Subcutaneous adipose tissue (tissue), 4 donors: ENCODE measurements around the gene ATF5. TPM values are rescaled to one million over a fixed set of nuclear protein-coding genes. Genes with fewer than 3 reads are reported as not detected.

Experiments
- total RNA-seq, 4 donors: library from RNA; depleted of rRNA; stranded (reverse); fragments of >200 nt; gene quantifications; one replicate each; pipeline ENCODE4 v1.1.0, GENCODE V29; 2016
- TF ChIP-seq, protein P1 (sequence below): fragments of 450-650 bp; IDR thresholded peaks from one replicate; pipeline ENCODE4 v1.5.1; 2016; ENCODE audit warnings: low read depth, mild to moderate bottlenecking, control low read depth, antibody characterized with exemption, moderate library complexity

Gene ATF5
- total RNA-seq, 4 donors from 2014 or later: 10.9 to 41.6 (median 17.6) TPM

DNA sequence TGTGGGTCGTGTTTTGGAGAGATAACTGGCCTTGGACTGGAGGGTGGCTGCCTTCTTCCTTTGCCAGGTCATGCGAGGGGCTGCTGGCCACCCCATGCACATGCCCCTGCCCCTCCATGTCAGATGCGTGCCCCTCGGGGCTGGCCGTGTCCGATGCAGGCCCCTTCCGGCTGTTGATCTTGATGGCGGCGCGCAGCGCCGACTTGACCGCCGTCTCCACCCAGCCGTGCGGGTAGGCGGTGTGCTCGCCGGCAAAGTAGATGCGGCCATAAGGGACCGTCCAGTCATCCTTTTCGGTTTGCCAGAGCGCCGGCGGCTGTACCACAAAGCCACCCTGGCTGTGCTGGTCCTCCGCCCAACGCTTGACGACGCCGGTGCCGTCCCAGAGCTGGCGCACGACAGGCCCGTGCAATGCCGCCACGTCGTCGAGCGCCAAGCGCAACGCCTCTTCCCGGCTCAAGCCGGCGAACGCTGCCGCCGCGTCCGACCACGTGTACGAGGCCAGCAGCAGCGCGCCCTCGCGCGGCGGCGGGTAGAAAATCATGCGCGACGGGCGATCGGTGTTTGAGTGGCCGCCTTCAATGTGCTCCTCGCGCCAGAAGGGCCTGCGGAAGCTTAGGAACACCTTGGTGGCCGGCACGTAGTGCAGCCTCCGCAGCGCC, 39.2 kb upstream of the ATF5 start:
- TF ChIP-seq, protein P1, sequence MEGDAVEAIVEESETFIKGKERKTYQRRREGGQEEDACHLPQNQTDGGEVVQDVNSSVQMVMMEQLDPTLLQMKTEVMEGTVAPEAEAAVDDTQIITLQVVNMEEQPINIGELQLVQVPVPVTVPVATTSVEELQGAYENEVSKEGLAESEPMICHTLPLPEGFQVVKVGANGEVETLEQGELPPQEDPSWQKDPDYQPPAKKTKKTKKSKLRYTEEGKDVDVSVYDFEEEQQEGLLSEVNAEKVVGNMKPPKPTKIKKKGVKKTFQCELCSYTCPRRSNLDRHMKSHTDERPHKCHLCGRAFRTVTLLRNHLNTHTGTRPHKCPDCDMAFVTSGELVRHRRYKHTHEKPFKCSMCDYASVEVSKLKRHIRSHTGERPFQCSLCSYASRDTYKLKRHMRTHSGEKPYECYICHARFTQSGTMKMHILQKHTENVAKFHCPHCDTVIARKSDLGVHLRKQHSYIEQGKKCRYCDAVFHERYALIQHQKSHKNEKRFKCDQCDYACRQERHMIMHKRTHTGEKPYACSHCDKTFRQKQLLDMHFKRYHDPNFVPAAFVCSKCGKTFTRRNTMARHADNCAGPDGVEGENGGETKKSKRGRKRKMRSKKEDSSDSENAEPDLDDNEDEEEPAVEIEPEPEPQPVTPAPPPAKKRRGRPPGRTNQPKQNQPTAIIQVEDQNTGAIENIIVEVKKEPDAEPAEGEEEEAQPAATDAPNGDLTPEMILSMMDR: no peak

DNA sequence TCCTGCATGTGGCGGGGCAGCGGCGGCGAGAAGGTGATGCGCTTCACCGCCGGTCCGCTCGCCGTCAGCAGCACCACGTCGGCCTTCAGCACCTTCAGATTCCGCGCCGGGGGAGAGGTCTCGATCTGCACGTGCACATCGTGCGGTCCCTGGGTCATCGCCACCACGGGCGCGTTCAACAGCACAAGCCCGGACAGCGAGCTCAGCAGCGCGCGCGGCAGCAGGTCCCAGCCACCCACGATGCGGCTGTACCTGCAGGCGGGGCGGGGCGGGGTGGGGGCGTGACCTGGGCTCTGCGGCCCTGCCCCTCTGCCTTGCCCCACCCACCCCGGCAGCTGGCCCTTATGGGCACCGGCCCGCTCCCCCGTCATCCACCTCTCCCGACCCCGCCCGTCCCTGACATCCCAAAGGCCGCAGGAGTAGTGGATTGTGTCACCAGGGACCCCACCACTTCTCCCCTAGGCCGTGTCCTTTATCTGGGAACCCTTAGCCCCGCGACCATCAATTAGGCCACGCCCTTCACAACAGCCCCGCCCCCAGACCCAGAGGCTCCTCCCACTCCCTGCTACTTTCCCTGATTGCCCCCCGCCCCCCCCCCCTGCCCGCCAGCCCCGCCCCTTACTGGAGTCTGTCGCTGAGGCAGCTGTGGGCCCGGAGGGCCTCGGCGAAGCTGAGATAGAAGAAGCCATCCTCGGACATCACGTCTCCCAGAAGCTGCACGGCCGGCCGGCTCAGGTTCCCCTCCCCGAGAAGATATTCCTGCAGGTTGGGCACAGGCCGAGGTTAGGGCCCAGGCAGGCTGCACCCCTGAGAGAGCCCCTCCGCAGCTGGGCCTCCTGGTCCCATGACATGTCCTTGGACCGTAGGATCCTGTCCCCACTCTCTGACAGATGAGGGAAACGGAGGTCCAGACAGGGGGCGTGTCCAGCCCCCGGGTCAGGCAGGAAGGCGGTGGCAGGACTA, 38.4 kb upstream of the ATF5 start:
- TF ChIP-seq, protein P1: no peak

DNA sequence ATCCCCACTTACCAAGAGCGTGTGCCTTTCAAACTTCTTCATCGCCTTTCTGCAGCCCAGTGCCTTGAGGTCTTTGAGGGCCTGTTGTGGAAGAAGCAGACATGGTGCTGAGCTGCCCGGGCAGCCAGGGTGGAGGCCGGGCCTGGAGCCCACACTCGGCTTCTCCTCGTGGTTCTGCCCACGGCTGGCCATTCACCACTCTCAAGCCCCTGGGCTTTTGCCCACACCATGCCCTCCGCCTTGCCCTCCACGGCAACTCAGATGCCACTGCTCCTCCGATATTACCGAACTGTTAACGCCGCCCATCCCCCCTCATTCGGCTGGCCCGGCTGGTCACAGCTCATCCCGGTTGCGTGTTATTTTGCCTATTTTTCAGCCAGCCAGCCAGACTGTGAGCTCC, 37.6 kb upstream of the ATF5 start:
- TF ChIP-seq, protein P1: no peak

DNA sequence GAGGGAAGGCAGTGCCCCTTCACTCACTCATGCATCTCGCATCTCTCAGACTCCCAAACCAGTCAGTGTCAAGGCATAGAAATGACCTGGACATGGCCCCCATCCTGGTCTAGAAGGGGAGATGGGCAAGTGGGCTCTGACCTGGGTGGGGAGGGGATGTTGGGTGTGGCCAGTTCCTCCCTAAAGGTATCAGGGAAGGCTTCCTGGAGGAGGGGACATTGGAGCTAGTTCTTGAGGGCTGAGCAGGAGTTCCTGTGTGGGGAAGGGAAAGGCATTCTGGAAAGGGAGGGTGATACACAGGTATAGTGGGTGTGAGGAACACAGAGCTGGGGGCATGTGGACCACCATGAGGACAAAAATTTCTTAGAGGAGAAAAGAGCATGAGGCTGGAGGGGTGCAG, 36.3 kb upstream of the ATF5 start:
- TF ChIP-seq, protein P1: no peak

DNA sequence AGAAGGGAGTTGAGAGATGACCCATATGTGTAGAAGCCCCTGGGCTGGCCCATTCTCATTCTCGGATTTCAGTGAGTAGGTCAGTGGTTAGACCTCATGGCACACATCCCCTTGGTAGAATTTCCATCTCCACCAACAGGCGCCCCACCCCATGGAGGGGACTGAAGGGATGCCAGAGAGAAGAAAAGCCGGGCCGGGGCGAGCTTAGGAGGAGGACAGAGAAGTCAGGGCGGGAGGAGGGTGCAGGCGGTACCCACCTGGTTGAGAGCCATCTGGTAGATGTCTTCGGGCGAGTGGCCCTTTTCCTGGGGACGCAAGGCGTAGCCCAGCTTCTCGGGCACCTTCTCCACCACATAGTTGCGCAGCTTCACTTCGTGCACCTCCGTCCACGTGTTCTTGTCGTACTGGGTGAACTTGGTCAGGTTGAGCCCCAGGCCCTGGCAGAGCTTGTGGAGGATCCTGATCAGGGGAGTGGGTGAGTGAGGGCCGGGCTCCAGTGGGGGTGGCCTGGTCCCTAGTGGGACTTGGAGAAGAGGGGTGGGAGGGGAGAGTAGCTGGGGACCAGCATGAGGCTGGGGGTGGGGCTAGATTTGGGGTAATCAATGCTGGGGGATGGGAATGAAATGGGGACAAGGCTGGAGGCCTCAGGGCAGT, 34.9 kb upstream of the ATF5 start:
- TF ChIP-seq, protein P1: no peak

DNA sequence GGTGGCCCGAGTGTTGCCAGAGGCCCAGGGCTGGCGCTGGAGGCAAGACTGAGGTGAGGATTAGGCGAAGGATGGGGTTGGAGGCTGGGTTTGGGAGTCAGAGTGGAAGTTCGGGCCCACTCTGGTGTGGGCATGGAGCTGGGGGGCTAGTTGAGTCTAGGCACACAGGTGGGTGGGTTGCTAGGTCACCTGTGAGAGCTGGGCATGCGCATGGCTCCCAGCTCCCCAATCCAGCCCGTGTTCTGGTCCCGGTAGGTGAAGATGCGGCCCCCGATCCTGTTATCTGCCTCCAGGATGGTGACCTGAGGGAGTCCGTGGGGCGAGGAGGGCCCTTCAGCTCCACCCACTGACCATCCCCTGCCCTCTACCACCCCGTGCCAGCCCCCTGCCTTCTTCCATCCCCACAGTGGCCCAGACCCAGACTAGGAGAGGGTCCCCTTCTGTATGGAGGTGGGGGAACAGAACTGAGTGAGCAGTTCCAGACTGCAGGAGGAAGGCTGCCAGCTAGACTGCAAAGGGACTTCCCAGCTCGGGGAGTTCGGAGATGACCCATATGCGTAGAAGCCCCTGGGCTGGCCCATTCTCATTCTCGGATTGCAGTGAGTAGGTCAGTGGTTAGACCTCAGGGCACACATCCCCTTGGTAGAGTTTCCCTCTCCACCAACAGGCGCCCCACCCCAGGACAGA, 34.0 kb upstream of the ATF5 start:
- TF ChIP-seq, protein P1: no peak
